Stimulated activated memory B cell treated with anti-CD40 and anti-IgM and Interleukin-4, amounts not matched to agents 10 μg/mL and 1 μg/mL and 100 μg/mL, for 72 hours (primary cell): ENCODE results near the gene ANKEF1.
A peak's percentile ranks its signal among the peaks of the same experiment; 100 is the strongest.

ENCODE experiments used
- ATAC-seq: fragments of 150-1000 bp; cut with Tn5 transposase; 2 replicates; pipeline ENCODE4 v1.10.0; 2021
- H3K27ac Mint-ChIP-seq: one replicate; pipeline ENCODE4 v1.8.0; 2022; ENCODE audit warnings: mild to moderate bottlenecking, mixed read lengths
- H3K27me3 Mint-ChIP-seq: one replicate; pipeline ENCODE4 v1.8.0; 2022; ENCODE audit warnings: mixed read lengths
- H3K36me3 Mint-ChIP-seq: one replicate; pipeline ENCODE4 v1.8.0; 2022; ENCODE audit warnings: mixed read lengths
- H3K4me1 Mint-ChIP-seq: one replicate; pipeline ENCODE4 v1.8.0; 2022; ENCODE audit warnings: mixed read lengths
- H3K4me3 Mint-ChIP-seq: one replicate; pipeline ENCODE4 v1.8.0; 2022; ENCODE audit warnings: mild to moderate bottlenecking, moderate library complexity, mixed read lengths
- H3K9me3 Mint-ChIP-seq: one replicate; pipeline ENCODE4 v1.8.0; 2022; ENCODE audit warnings: mixed read lengths

ANKEF1 gene

DNA sequence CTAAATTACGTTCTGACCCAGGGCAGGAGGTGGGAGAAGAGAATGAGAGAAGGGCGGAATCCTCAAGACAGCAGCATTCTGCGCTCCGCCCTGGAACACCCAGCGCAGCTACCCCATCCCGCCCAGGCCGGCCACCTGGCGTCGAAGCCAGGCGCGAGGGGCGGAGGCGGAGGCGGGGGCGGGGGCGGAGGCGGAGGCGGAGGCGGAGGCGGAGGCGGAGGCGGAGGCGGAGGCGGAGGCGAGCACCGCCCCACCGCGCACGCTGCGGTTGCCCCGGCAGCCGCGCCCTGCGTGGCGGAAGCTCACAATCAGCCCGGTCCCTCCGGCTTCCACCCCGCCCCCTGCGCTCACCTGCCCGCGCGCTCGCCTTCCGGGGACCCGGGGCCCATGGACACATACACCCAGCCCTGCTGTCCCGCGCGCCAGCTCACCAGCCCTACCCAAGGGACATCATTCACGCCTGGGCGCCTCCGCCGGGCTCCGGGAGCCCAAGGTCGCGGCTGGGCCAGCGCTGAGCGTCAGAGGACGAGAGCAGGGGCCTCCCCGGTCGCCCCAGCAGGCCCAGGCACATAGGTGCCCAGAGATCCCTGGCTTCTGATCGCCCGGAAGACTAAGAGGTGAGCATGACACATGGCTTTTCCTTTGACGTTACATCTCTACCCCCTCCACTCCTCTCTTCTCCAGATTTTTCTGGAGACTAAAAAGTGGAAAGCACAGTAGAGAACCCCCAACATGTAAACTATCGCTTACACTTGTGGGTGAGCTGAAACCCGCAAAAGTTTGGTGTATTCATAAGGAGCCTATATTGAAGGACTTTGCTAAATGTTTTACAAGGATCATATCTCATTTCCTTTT lies at the start of gene ANKEF1:
ANKEF1 (plus strand) TSS at position 271 of the 855 bp plus-strand sequence. CDS start 3,315 bp downstream, outside the sequence.
- ATAC-seq: peak; percentile 94
- H3K27ac Mint-ChIP-seq: no peak within 1 kb of the TSS
- no peaks in the 10 kb centered on the region for H3K36me3 Mint-ChIP-seq
- no peaks in the 10 kb centered on the region for H3K9me3 Mint-ChIP-seq
- H3K4me1 Mint-ChIP-seq: no peaks in the 10 kb centered on the region
- peak within 1 kb of the TSS; percentile 75 for H3K4me3 Mint-ChIP-seq
- H3K27me3 Mint-ChIP-seq: no peaks in the 10 kb centered on the region

DNA sequence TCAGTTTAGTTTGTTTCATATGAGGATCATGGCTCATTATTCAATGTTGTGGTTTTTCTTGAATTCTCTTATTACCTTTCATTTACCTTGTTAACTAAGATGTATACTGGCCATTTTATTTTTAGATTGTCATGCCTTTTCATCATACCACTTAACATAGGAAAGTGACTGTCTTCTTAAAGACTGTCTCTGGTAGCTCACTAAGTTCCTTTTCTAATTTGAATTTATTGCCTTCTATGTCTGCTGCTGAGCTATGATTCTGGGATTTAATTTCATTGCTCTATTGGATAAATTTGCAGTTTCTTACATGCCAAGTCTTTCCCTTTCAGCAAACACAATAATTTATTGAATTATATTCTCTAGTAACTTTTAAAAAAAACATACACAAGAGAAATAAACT lies 49.5 kb upstream of the ANKEF1 start:
- no peak overlapping the region for H3K4me3 Mint-ChIP-seq
- H3K27ac Mint-ChIP-seq: no peak overlapping the region
- H3K9me3 Mint-ChIP-seq: no peaks in the 10 kb centered on the region
- ATAC-seq: no peak
- H3K27me3 Mint-ChIP-seq: peaks cover 12% of the 10 kb centered on the region
- no peaks in the 10 kb centered on the region for H3K36me3 Mint-ChIP-seq
- H3K4me1 Mint-ChIP-seq: no peaks in the 10 kb centered on the region

DNA sequence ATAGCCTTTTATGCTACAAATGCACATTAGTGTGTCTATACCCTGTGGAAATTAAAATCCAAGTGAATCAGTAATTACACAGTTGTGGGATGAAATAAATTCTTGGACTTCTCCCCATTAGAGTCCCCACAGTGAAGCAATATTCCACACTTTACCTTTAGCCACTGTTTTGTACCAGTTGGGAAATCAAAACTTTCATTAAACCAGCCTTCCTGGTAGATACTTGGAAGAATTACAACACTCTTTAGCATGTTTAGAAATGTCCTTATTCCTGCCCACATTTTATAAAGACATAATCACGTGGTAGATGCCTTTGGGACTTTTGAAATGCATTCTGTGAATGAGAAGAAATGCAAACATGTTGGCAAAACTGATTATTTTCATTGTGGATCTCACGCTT lies 49.0 kb upstream of the ANKEF1 start:
- Mint-ChIP-seq H3K36me3 (no peaks in the 10 kb centered on the region), H3K4me1 (no peaks in the 10 kb centered on the region), H3K27me3 (peaks cover 12% of the 10 kb centered on the region), H3K27ac (no peak overlapping the region), H3K9me3 (no peaks in the 10 kb centered on the region), H3K4me3 (no peak overlapping the region)
- no peak for ATAC-seq

DNA sequence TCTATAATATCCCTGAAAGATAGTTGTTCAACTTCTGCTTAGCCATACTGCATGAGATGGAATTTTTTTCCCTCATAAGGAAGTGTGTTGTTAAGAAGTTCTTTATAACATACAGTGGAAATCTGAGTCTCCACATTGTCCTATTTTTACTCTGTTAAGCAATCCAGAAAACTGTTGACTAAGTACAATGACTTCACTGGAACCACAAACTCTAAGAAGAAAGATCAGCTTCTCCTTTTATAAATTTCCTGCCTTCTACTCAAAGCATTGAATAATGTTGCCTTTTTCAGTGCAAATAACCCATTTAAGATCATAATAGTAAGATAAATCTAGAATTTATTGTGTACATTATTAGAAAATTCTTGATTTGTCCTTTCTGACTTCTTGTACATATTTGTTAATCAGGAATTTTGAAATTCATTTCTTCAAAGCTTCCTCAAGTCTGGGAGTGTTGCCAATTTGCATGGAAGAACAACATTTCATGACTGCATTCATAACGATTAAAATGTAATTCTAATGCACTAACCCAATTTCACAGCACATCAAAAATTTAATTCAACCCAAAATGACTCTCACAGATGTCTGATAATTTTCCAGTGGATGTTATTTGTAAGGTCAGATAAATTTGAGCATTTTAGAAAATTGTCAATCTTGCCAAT lies 45.6 kb upstream of the ANKEF1 start:
- Mint-ChIP-seq H3K36me3 (no peaks in the 10 kb centered on the region), H3K27ac (no peak overlapping the region), H3K4me3 (no peak overlapping the region), H3K27me3 (peaks cover 12% of the 10 kb centered on the region), H3K4me1 (no peaks in the 10 kb centered on the region), H3K9me3 (no peaks in the 10 kb centered on the region)
- no peak for ATAC-seq

DNA sequence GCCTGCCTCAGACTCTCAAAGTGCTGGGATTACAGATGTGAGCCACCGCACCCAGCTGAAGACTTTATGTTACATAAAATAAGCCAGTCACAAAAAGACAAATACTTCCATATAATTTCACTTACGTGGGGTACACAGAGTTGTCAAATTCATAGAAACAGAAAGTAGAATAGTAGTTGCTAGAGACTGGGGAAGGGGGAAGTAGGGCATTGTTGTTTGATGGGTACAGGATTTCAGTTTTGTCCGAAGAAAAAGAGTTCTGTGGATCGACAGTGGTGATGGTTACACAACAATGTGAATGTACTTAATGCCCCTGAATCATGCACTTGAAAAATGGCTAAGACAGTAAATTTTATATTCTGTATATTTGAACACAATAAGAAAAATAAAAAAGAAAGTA lies 41.6 kb upstream of the ANKEF1 start:
- Mint-ChIP-seq H3K4me1 (no peaks in the 10 kb centered on the region), H3K4me3 (no peak overlapping the region), H3K27me3 (peaks cover 2% of the 10 kb centered on the region), H3K27ac (no peak overlapping the region), H3K36me3 (no peaks in the 10 kb centered on the region), H3K9me3 (peaks cover 2% of the 10 kb centered on the region)
- ATAC-seq: no peak

DNA sequence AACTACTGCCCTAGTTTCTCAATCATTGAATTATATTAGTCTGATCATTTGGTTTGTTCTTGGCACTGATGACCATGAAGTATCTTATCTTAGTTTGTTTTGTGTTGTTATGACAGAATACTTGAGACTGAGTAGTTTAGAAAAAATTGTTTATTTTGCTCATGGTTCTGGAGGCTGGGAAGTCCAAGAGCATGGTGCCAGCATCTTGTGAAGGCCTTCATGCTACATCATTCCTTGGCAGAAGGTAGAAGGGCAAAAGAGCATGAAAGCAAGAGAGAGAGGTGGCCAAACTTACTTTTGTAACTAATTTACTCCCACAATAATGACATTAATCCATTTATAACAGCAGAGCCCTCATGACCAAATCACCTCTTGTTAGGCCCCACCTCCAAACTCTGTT lies 40.1 kb upstream of the ANKEF1 start:
- Mint-ChIP-seq H3K9me3 (peaks cover 2% of the 10 kb centered on the region), H3K36me3 (no peaks in the 10 kb centered on the region), H3K27ac (no peak overlapping the region), H3K4me1 (no peaks in the 10 kb centered on the region), H3K27me3 (no peaks in the 10 kb centered on the region), H3K4me3 (no peak overlapping the region)
- ATAC-seq: no peak

DNA sequence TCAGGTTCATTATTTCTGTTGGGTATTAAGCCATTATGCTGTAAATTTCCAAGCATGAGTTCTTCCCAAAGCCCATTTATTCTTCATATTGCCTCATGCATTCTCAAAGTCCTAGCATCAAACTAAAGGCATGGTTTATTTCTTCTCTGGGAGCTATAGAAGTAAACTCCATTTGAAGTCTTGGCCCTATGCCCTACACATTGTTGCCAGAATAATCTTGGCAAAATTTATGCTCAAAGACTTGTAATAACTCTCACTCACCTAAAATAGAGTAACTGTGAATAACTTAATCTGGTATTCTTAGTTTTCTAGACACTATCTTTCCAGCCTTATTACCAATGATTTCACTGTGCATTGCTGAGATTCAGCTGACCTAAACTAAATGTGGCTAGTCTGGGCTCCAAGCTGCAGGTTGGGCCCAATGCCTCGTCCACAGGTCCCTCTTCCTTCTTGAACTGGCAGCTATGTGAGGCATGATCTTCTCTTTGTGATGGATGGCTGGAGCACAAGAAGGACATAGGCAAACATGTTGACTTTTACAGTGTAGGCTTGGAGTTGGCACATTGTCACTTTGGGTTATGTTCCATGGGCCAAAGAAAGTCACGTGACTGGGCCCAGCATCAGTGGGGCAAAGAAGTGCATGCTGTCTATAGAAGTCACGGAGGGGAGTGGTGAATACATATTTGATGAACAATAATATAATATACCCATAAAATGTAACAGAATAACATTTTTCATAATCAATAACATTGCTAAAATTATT lies 39.1 kb upstream of the ANKEF1 start:
- no peak for ATAC-seq
- Mint-ChIP-seq H3K4me1 (no peaks in the 10 kb centered on the region), H3K36me3 (no peaks in the 10 kb centered on the region), H3K27ac (no peak overlapping the region), H3K4me3 (no peak overlapping the region), H3K27me3 (no peaks in the 10 kb centered on the region), H3K9me3 (peaks cover 2% of the 10 kb centered on the region)

DNA sequence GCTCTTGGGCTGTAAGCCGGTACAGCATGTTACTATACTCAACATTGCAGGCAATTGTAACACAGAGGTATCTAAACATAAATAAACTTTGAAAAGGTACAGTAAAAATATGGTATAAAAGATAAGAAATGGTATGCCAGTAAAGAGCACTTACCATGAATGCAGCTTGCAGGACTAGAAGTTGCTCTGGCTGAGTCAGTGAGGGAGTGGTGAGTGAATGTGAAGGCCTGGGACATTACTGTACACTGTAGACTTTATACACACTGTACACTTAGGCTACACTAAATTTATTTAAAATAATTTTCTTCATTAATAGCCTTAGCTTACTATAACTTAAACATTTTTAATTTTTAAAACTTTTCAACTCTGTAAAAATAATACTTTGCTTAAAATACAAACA lies 37.8 kb upstream of the ANKEF1 start:
- Mint-ChIP-seq H3K27ac (no peak overlapping the region), H3K27me3 (no peaks in the 10 kb centered on the region), H3K9me3 (peaks cover 2% of the 10 kb centered on the region), H3K4me1 (no peaks in the 10 kb centered on the region), H3K4me3 (no peak overlapping the region), H3K36me3 (no peaks in the 10 kb centered on the region)
- ATAC-seq: no peak

DNA sequence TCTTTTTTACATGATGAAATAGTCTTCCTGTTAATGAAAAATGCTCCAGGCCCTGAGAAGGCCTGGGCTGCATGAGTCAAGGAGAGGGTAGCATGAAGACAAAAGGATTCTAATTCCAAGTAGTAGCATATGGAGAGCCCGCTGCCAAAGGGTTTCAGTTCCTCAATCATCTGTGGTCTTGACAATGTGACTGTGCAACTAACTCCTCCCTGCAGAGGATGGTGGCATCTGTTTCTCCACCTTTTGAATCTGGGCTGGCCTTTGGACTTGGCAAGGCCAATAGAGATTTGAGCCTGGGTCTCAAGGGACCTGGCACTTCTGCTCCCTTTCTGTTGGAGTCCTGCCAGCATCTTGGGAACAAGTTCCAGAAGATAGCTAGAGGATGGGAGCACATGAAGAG lies 35.1 kb upstream of the ANKEF1 start:
- ATAC-seq: peak; percentile 67
- no peak overlapping the region for H3K4me3 Mint-ChIP-seq
- H3K4me1 Mint-ChIP-seq: no peaks in the 10 kb centered on the region
- no peaks in the 10 kb centered on the region for H3K27me3 Mint-ChIP-seq
- H3K9me3 Mint-ChIP-seq: peaks cover 1% of the 10 kb centered on the region
- H3K36me3 Mint-ChIP-seq: no peaks in the 10 kb centered on the region
- no peak overlapping the region for H3K27ac Mint-ChIP-seq

DNA sequence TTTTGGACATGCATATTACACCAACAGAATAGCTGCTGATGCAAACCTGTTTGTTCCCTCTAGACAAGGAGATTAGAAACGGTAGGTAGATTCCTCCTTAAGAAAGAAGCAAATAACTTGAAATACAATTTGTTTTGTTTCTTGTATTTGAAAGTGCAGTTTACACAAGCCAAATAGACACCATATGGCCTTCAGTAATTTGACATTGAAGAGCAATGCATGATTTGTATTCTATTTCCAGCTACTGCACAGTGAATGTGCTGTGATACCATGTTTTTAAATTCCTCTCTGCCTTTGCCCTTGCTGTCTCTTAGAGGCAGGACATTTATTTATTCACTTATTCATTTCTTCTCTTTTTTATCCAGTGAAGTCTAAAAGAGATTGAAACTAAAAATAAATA lies 31.9 kb upstream of the ANKEF1 start:
- H3K4me3 Mint-ChIP-seq: no peak overlapping the region
- H3K36me3 Mint-ChIP-seq: no peaks in the 10 kb centered on the region
- H3K9me3 Mint-ChIP-seq: peaks cover 1% of the 10 kb centered on the region
- no peak for ATAC-seq
- H3K27ac Mint-ChIP-seq: no peak overlapping the region
- no peaks in the 10 kb centered on the region for H3K4me1 Mint-ChIP-seq
- peaks cover 9% of the 10 kb centered on the region for H3K27me3 Mint-ChIP-seq

DNA sequence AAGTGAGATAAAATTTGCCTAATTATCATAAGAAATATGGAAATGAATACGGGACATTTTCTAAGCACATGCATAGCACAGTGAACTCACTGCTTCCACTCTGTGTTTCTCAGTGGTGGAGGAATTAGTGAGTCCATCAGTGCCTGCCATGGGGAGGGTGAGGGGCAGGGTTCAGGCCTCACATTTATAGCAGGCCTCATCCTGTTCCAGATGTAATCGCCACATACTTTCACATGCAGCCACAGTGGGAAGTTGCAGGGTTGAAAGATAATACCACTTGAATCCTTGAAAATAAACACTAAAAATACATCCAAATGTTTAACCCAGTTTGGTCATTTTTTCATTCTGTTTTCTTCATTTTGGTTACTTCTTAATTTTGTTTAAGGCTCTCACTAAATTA lies 29.9 kb upstream of the ANKEF1 start:
- Mint-ChIP-seq H3K27ac (no peak overlapping the region), H3K9me3 (peaks cover 2% of the 10 kb centered on the region), H3K4me3 (no peak overlapping the region), H3K4me1 (no peaks in the 10 kb centered on the region), H3K27me3 (peaks cover 12% of the 10 kb centered on the region), H3K36me3 (no peaks in the 10 kb centered on the region)
- no peak for ATAC-seq

DNA sequence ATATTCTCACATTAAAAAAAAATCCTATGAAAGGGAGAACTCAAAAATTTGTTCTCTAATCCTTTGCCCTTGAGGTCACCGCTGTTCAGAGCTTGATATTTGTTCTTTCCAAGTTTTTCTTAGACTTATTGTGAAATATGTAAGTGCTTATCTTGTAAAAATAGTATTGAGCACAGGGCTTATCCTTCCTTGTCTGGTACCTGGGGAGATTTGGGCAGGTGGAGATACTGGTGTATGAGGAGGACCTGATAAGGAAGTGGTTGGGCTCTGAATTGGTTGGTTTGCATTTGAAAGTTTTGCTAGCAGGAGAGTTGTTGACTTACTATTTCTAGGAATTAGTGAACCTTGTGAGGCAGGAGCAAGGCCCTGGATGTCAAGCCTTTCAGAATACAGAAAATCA lies 28.9 kb upstream of the ANKEF1 start:
- Mint-ChIP-seq H3K27me3 (peaks cover 17% of the 10 kb centered on the region), H3K27ac (no peak overlapping the region), H3K4me1 (no peaks in the 10 kb centered on the region), H3K4me3 (no peak overlapping the region), H3K9me3 (peaks cover 2% of the 10 kb centered on the region), H3K36me3 (no peaks in the 10 kb centered on the region)
- ATAC-seq: no peak

DNA sequence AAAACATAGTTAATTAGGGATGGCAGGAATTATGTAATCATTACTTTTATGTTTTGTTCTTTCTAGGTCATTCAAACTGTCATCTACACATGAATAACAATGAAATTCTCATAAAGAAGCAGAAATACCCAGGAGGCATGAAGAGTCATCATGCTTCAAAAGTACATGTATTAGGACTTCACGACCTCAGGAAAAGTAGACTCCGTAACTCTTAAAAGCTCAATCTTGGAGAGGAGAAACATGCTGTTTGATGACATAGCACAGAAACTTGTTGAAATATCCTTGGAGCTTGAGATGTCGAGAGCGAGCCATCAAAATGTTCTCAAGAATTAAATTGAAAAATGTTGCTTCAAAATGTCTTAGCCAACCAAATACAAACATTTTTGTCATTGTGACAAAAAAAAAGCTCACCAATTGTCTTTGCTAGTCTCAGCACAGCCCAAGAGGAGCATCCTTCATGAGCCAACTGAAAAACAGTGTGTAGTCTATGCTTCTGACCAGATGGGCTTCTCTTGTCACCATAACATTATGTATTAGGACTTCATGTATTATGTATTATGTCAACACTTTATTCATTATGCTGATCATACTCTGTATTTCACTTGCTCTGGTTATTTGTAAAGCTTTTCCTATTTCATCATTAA lies 28.2 kb upstream of the ANKEF1 start:
- H3K27me3 Mint-ChIP-seq: peaks cover 17% of the 10 kb centered on the region
- no peak for ATAC-seq
- H3K4me3 Mint-ChIP-seq: no peak overlapping the region
- no peak overlapping the region for H3K27ac Mint-ChIP-seq
- no peaks in the 10 kb centered on the region for H3K4me1 Mint-ChIP-seq
- no peaks in the 10 kb centered on the region for H3K36me3 Mint-ChIP-seq
- H3K9me3 Mint-ChIP-seq: peaks cover 2% of the 10 kb centered on the region

DNA sequence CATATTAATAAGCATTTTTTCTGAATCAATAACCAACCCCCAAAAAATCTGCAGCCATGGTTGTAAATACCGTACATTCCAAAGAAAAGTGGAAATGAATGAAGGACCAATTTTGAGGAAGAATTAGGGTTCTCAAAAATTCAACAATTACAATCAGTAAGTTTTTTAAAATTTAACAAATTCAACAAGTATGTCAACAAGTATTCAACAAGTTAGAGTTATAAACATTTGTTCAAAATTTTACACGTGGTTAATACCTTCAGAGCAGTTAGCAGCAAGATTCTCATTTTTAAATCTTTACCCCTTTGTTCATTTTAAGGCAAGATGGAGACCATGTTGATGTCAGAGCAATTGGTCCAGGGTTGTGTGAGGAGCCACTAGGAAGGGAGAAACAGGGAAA lies 27.6 kb upstream of the ANKEF1 start:
- ATAC-seq: no peak
- H3K9me3 Mint-ChIP-seq: peaks cover 2% of the 10 kb centered on the region

DNA sequence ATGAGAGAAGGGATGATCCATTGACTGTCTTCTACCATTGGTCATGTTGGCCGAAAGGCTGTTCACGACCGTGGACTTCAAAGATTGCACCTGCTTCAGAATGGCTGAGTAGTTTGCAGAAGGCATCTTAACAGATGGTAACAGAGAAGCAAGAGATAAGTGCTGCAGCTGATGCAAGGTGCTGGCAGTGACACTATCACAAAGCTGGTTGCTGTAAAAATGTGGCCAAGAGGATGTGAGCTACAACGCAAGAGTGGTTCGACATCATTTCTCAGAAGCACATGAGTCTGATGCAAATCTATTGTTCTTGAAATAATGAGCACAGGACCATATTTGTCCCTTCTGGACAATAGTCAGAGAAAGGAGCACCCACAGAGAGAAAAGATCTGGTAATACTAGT lies 27.0 kb upstream of the ANKEF1 start:
- H3K36me3 Mint-ChIP-seq: no peaks in the 10 kb centered on the region
- H3K27ac Mint-ChIP-seq: no peak overlapping the region
- H3K27me3 Mint-ChIP-seq: peaks cover 17% of the 10 kb centered on the region
- H3K9me3 Mint-ChIP-seq: peaks cover 2% of the 10 kb centered on the region
- no peak overlapping the region for H3K4me3 Mint-ChIP-seq
- ATAC-seq: no peak
- no peaks in the 10 kb centered on the region for H3K4me1 Mint-ChIP-seq

More for the DNA sequence above, 27.6 kb upstream of the ANKEF1 start:
- Mint-ChIP-seq H3K4me1 (no peaks in the 10 kb centered on the region), H3K36me3 (no peaks in the 10 kb centered on the region), H3K27me3 (peaks cover 17% of the 10 kb centered on the region), H3K27ac (no peak overlapping the region), H3K4me3 (no peak overlapping the region)
